SIG-M5 treated with dmso at 0.1 percent for 504 hours (cell line): ENCODE data around the gene POLA2.
"Not testable (repeated sequence)": the region's sequence is repeated elsewhere in the genome, so short reads cannot be mapped to it uniquely, and the experiment has no call there.

Experiments
- DNase-seq: peaks from one replicate; lab custom pipeline; 2025; ENCODE audit not compliant: unreplicated experiment; lab: John Stamatoyannopoulos, UW

Gene POLA2

GRCh38 chr11:65241134-65241533 is 20.6 kb upstream of the POLA2 start:
- no peak for DNase-seq

GRCh38 chr11:65241692-65242091 is 20.1 kb upstream of the POLA2 start:
- no peak for DNase-seq

- DNase-seq = no peak
Measured at GRCh38 chr11:65242389-65242788, 19.4 kb upstream of the POLA2 start.

- DNase-seq = no peak
Measured at GRCh38 chr11:65243797-65244196, 18.0 kb upstream of the POLA2 start.

GRCh38 chr11:65245046-65245445 is 16.7 kb upstream of the POLA2 start:
- DNase-seq = not testable (repeated sequence)

GRCh38 chr11:65246506-65246905 is 15.3 kb upstream of the POLA2 start:
- no peak for DNase-seq

- not testable (repeated sequence) for DNase-seq
Measured at GRCh38 chr11:65248184-65248710, 13.5 kb upstream of the POLA2 start.

GRCh38 chr11:65251476-65251875 is 10.3 kb upstream of the POLA2 start:
- no peak for DNase-seq

GRCh38 chr11:65254724-65255123 is 7.0 kb upstream of the POLA2 start:
- DNase-seq = no peak

GRCh38 chr11:65258988-65259387 is 2.8 kb upstream of the POLA2 start:
- no peak for DNase-seq

- no peak for DNase-seq
Measured at GRCh38 chr11:65260302-65260701, 1.5 kb upstream of the POLA2 start.

GRCh38 chr11:65260756-65261590 is 789 bp upstream of the POLA2 start:
- DNase-seq = no peak

- peak; percentile 45 for DNase-seq
Measured at GRCh38 chr11:65262381-65262680, 569 bp downstream of the POLA2 start.

- DNase-seq = no peak
Measured at GRCh38 chr11:65262776-65263175, 1.0 kb downstream of the POLA2 start.

GRCh38 chr11:65264747-65265146 is 3.0 kb downstream of the POLA2 start:
- not testable (repeated sequence) for DNase-seq

GRCh38 chr11:65266210-65266609 is 4.4 kb downstream of the POLA2 start:
- no peak for DNase-seq

- peak; percentile 31 for DNase-seq
Measured at GRCh38 chr11:65274735-65275682, 13.2 kb downstream of the POLA2 start.

- DNase-seq = no peak
Measured at GRCh38 chr11:65275906-65276305, 14.1 kb downstream of the POLA2 start.

GRCh38 chr11:65277631-65278277 is 16.0 kb downstream of the POLA2 start:
- DNase-seq = no peak

- DNase-seq = no peak
Measured at GRCh38 chr11:65278356-65278755, 16.6 kb downstream of the POLA2 start.

GRCh38 chr11:65279279-65279678 is 17.5 kb downstream of the POLA2 start:
- DNase-seq = no peak
